Measurements from ENCODE around the gene MRPS27. TPM values are rescaled to one million over a fixed set of nuclear protein-coding genes. Genes with fewer than 3 reads are reported as not detected.

Gene MRPS27
- total and polyA plus RNA-seq, 12 donors: 20.8 to 91.8 (median 75.8) TPM

DNA sequence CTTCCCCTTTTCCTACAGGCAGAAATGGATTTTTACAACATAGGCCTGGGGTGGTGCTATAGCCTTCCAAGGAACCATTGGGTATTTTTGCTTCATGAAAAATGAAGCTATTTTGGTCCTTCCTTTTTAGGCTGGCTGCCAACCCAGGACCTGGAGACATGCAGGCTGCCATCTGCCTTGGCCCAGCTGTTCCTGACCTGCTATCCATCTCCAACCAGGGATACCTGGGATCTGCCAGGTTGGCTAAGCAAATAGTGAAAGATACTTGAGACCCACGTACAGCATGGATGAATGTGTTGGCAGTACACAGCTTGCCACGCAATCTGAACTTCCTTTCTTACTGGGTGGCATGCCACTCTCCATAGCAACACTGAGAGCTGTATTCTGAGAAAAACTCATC lies 31.1 kb downstream of the MRPS27 start:
- DNase-seq (peak in 1 of 2 donors; percentile 17), ATAC-seq (peak in 6 of 8 donors; percentile 29 to 65 (median 44))
- TF ChIP-seq, protein P1, sequence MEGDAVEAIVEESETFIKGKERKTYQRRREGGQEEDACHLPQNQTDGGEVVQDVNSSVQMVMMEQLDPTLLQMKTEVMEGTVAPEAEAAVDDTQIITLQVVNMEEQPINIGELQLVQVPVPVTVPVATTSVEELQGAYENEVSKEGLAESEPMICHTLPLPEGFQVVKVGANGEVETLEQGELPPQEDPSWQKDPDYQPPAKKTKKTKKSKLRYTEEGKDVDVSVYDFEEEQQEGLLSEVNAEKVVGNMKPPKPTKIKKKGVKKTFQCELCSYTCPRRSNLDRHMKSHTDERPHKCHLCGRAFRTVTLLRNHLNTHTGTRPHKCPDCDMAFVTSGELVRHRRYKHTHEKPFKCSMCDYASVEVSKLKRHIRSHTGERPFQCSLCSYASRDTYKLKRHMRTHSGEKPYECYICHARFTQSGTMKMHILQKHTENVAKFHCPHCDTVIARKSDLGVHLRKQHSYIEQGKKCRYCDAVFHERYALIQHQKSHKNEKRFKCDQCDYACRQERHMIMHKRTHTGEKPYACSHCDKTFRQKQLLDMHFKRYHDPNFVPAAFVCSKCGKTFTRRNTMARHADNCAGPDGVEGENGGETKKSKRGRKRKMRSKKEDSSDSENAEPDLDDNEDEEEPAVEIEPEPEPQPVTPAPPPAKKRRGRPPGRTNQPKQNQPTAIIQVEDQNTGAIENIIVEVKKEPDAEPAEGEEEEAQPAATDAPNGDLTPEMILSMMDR (IDR thresholded peaks at IDR 0.05): no peak
- Histone ChIP-seq H3K27me3 (no peaks in the 10 kb centered on the region), H3K27ac (peak overlapping the region in 2 of 10 donors; percentile 8 to 30), H3K4me1 (peaks cover 0 to 32% (median 14%) of the 10 kb centered on the region in 9 donors), H3K36me3 (peaks cover 0 to 43% (median 3%) of the 10 kb centered on the region in 9 donors), H3K9me3 (no peaks in the 10 kb centered on the region), H3K4me3 (no peak overlapping the region)
- WGBS, 2 donors: 69 to 79% methylated on average over 2 of the region's 2 CpGs
- intact Hi-C loops (cut with DNase I): loop anchor here in 1 of 10 donors (10.0 kb wide), 1 partner anchor 144 kb away; no protein-coding TSS in a partner anchor

DNA sequence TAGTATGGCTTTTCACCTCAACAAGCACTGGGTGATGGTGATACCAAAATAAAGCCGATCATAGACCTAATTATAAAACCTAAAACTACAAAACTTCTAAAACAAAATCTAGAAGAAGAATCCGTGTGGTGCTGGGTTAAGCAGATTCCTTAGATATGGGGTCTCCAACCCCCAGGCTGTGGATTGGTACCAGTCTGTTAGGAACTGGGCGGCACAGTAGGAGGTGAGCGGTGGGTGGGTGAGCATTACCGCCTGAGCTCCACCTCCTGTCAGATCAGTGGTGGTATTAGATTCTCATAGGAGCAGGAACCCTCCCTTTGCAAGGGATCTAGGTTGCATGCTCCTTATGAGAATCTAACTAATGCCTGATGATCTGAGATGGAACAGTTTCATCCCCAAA lies 33.2 kb downstream of the MRPS27 start:
- no peak overlapping the region for H3K27ac ChIP-seq
- no peak for DNase-seq
- no peak for ATAC-seq
- no peaks in the 10 kb centered on the region for H3K27me3 ChIP-seq
- H3K4me3 ChIP-seq: no peak overlapping the region
- TF ChIP-seq, protein P1 (IDR thresholded peaks at IDR 0.05): no peak
- 92 to 94% methylated on average over 5 of the region's 5 CpGs for WGBS, 2 donors
- no peaks in the 10 kb centered on the region for H3K9me3 ChIP-seq
- peaks cover 0 to 38% (median 3%) of the 10 kb centered on the region in 9 donors for H3K36me3 ChIP-seq
- intact Hi-C loops (cut with DNase I): loop anchor here in 1 of 10 donors (10.0 kb wide), 1 partner anchor 142 kb away; no protein-coding TSS in a partner anchor
- H3K4me1 ChIP-seq: peaks cover 5 to 39% (median 19%) of the 10 kb centered on the region in 9 donors

DNA sequence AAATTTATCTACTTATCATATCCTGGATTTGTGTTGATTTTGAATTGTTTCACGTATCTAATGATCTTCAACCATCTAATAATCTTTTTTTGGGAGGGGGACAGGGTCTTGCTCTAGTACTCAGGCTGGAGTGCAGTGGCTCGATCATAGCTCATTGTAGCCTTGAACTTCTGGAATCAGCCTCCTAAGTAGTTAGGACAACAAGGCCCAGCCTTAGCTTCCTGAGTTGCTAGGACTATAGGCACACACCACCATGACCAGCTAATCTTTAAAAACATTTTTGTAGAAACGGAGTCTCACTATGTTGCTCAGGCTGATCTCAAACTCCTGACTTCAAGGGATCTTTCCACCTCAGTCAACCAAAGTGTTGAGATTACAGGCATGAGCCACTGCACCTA lies 34.6 kb downstream of the MRPS27 start:
- WGBS, 2 donors: 96 to 98% methylated on average over 3 of the region's 3 CpGs
- no peak for ATAC-seq
- no peak for DNase-seq
- Histone ChIP-seq H3K36me3 (peaks cover 0 to 30% (median 0%) of the 10 kb centered on the region in 9 donors), H3K9me3 (no peaks in the 10 kb centered on the region), H3K27me3 (no peaks in the 10 kb centered on the region), H3K4me1 (peaks cover 9 to 49% (median 30%) of the 10 kb centered on the region in 9 donors), H3K4me3 (no peak overlapping the region), H3K27ac (peak overlapping the region in 1 of 10 donors; percentile 17)
- intact Hi-C loops (cut with DNase I): loop anchor here in 1 of 10 donors (10.0 kb wide), 1 partner anchor 141 kb away; no protein-coding TSS in a partner anchor
- TF ChIP-seq, protein P1 (IDR thresholded peaks at IDR 0.05): no peak

DNA sequence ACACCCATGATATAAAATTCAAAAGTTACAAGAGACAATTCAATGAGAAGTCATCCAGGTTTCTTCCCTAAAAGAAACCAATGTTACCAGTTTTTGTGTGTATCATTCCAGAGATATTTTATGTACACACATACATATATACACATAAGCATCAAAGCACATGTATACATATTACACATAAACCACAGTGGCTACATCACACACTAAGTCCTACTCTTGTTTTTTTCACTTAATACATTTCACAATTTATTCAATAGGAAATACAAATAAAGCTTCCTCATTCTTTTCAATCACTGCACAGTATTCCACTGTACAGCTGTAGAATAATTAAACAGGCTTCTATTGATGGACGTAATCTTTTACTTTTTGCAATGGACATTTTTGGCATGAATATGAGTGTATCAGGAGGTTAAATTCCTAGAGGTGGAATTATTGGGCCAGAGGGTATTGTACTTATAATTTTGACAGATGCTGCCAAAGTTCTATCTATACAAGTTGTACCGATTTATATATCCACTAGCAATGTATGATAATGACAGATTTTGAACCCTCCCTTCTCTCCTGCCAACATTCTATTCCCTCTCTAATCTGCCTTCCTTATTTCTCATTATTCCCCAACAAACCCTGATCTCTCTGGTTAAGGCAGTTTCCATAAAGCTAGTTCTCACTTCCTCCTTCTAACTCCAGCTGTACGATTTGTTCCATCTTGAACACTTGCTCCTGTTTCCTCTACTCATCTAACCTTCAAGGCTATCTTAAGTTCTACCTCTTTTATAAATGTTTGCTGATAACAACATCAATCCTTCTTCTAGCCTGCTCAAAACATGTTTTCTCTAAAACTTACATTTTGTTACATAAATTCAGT lies 35.2 kb downstream of the MRPS27 start:
- H3K9me3 ChIP-seq: no peaks in the 10 kb centered on the region
- peak overlapping the region in 1 of 10 donors; percentile 17 for H3K27ac ChIP-seq
- H3K4me1 ChIP-seq: peaks cover 11 to 55% (median 34%) of the 10 kb centered on the region in 9 donors
- H3K4me3 ChIP-seq: no peak overlapping the region
- TF ChIP-seq, protein P1 (IDR thresholded peaks at IDR 0.05): no peak
- no peak for ATAC-seq
- WGBS, 2 donors: 67 to 77% methylated on average over 3 of the region's 3 CpGs
- no peaks in the 10 kb centered on the region for H3K27me3 ChIP-seq
- peaks cover 0 to 24% (median 0%) of the 10 kb centered on the region in 9 donors for H3K36me3 ChIP-seq
- no peak for DNase-seq
- intact Hi-C loops (cut with DNase I): loop anchor here in 2 of 10 donors (5.0 to 10.0 kb wide), 2 partner anchors 37 to 140 kb away; no protein-coding TSS in a partner anchor

Data from heart right ventricle (tissue), 16 donors.